Adipose tissue (tissue), 3 donors: Measurements from ENCODE around the gene MAP2K7. TPM values are rescaled to one million over a fixed set of nuclear protein-coding genes. Genes with fewer than 3 reads are reported as not detected.
"Not testable (repeated sequence)": the region's sequence is repeated elsewhere in the genome, so short reads cannot be mapped to it uniquely, and the experiment has no call there.

Source experiments
- H3K27ac ChIP-seq: one replicate; pipeline ENCODE4 v1.5.1; 2013; ENCODE audit warnings: low read depth, low read length
- WGBS, 3 donors: extraction: QIAGEN DNeasy Blood & Tissue Kit; methylation state at CpG; one replicate each; pipeline ENCODE4 v1.1.7; 2013; 5-methylcytosine and 5-hydroxymethylcytosine counted together
- polyA plus RNA-seq, 3 donors: library from polyadenylated mRNA; stranded (reverse); fragments of 200-250 nt; gene quantifications; one replicate each; pipeline ENCODE4 v1.2.3, GENCODE V29; 2013
- donor health status: healthy with polysubstance abuse.
- donor health status: Bipolar disorder and iron deficiency.
- donor health status: healthy.

The MAP2K7 gene
- polyA plus RNA-seq, 3 donors: 15.3 to 33.0 (median 20.4) TPM

- WGBS, 3 donors: 46 to 69% (median 66%) methylated on average over 9 to 12 of the region's 12 CpGs
- H3K27ac ChIP-seq: no peak within 1 kb of the TSS
Measured at GRCh38 chr19:7914598-7915045, 10.9 kb downstream of the MAP2K7 start, which contains the start of gene TGFBR3L. TGFBR3L (plus strand) TSS chr19:7914830.

- H3K27ac ChIP-seq: no peak overlapping the region
- 46 to 49% (median 48%) methylated on average over 22 to 24 of the region's 24 CpGs for WGBS, 3 donors
Measured at GRCh38 chr19:7915250-7916102, 11.8 kb downstream of the MAP2K7 start.

- H3K27ac ChIP-seq: no peak overlapping the region
- 1 to 2% (median 1%) methylated on average over 91 to 104 of the region's 104 CpGs for WGBS, 3 donors
Measured at GRCh38 chr19:7916103-7916954, 12.7 kb downstream of the MAP2K7 start.

- 8 to 11% (median 9%) methylated on average over 8 to 12 of the region's 12 CpGs for WGBS, 3 donors
- H3K27ac ChIP-seq: no peak overlapping the region
Measured at GRCh38 chr19:7916955-7917266, 13.2 kb downstream of the MAP2K7 start.

GRCh38 chr19:7917267-7918061, 13.8 kb downstream of the MAP2K7 start:
- 1 to 3% (median 2%) methylated on average over 54 to 71 of the region's 71 CpGs for WGBS, 3 donors

GRCh38 chr19:7918062-7918614, 14.5 kb downstream of the MAP2K7 start:
- not testable (repeated sequence) for H3K27ac ChIP-seq
- 31 to 40% (median 37%) methylated on average over 27 to 29 of the region's 29 CpGs for WGBS, 3 donors

More at GRCh38 chr19:7917267-7918061, 13.8 kb downstream of the MAP2K7 start:
- no peak overlapping the region for H3K27ac ChIP-seq

- 46 to 52% (median 47%) methylated on average over 41 to 42 of the region's 42 CpGs for WGBS, 3 donors
- no peak overlapping the region for H3K27ac ChIP-seq
Measured at GRCh38 chr19:7918615-7919421, 15.1 kb downstream of the MAP2K7 start.

- WGBS, 3 donors: 3 to 10% (median 8%) methylated on average over 60 to 62 of the region's 62 CpGs
Measured at GRCh38 chr19:7919610-7920518, 16.2 kb downstream of the MAP2K7 start, which contains the start of gene SNAPC2. SNAPC2 (plus strand) TSS chr19:7920338; CDS start chr19:7920367, 29 bp downstream.

GRCh38 chr19:7920519-7921301, 17.0 kb downstream of the MAP2K7 start:
- peak overlapping the region; percentile 51 for H3K27ac ChIP-seq
- WGBS, 3 donors: 0 to 2% (median 2%) methylated on average over 37 to 61 of the region's 62 CpGs

More at GRCh38 chr19:7919610-7920518, 16.2 kb downstream of the MAP2K7 start, which contains the start of gene SNAPC2:
- H3K27ac ChIP-seq: peak within 1 kb of the TSS; percentile 51

GRCh38 chr19:7921302-7921966, 17.8 kb downstream of the MAP2K7 start:
- WGBS, 3 donors: 35 to 62% (median 43%) methylated on average over 13 to 17 of the region's 17 CpGs
- peak overlapping the region; percentile 51 for H3K27ac ChIP-seq

- WGBS, 3 donors: 91 to 94% (median 92%) methylated on average over 29 to 31 of the region's 31 CpGs
- H3K27ac ChIP-seq: no peak overlapping the region
Measured at GRCh38 chr19:7921967-7922835, 18.5 kb downstream of the MAP2K7 start.

- H3K27ac ChIP-seq: no peak overlapping the region
Measured at GRCh38 chr19:7922836-7923195, 19.1 kb downstream of the MAP2K7 start.

GRCh38 chr19:7923295-7924191, 19.9 kb downstream of the MAP2K7 start:
- no peak overlapping the region for H3K27ac ChIP-seq
- WGBS, 3 donors: 76 to 84% (median 76%) methylated on average over 31 of the region's 31 CpGs

More at GRCh38 chr19:7922836-7923195, 19.1 kb downstream of the MAP2K7 start:
- WGBS, 3 donors: 87 to 91% (median 90%) methylated on average over 8 of the region's 8 CpGs
